ENCODE data around the gene DOCK8.

DNA sequence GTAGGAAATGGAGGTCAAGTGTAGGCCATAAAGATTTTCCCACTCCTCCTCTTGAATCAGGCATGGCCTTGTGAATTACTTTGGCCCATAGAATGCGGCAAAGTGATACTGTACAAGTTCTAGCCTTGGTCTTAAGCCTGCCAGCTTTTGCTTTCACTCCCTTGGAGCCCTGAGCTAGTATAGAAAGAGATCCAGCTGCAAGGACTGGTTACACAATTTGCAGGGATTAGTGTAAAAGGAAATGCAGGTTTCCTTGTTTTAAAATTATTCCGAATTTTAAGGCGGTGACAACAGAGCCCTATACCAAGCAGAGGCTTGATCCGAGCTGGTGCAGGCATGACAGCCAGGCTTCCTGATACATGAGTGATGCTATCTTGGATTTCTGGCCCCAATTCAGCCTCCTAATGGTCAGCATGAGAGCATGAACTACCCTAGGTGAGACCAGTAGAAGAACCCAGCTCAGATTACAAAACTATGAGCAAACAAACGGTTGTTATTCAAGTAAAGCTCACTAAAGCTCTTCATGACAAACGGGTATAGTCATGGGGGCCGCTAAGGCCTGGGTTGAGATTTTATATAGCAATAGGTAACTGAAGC, 257.9 kb downstream of the DOCK8 start:
- no peak for TF ChIP-seq EZH2phosphoT487 (IDR thresholded peaks at IDR 0.05; ENCODE audit: borderline replicate concordance)
- TF ChIP-seq CTCF (IDR thresholded peaks at IDR 0.05 in 2 of 3, conservative IDR thresholded peaks at IDR 0.05 in 1 of 3; ENCODE audit: borderline replicate concordance in 1 of 3, insufficient read depth in 1 of 3, low read depth in 2 of 3, low read length in 2 of 3), result no peak
- no peak for TF ChIP-seq POLR2AphosphoS5 (IDR thresholded peaks at IDR 0.05; ENCODE audit: low read depth, low read length)

Measured in HCT116 (cell line).